BJ (cell line): ENCODE results near the gene RPS29. TPM values are rescaled to one million over a fixed set of nuclear protein-coding genes. Genes with fewer than 3 reads are reported as not detected.
"Not testable (repeated sequence)": the region's sequence is repeated elsewhere in the genome, so short reads cannot be mapped to it uniquely, and the experiment has no call there.

Source experiments
- CTCF ChIA-PET: fragments of 350-600 bp; formaldehyde crosslinking; extraction: SDS; loops from one replicate; lab custom pipeline; 2021; ENCODE audit warnings: antibody characterized with exemption, inconsistent platforms; lab: Yijun Ruan, JAX
- POLR2A ChIA-PET: fragments of 300-600 bp; sonication (Branson Sonifier 250); formaldehyde crosslinking; extraction: SDS; loops from one replicate; lab custom pipeline; 2021; ENCODE audit warnings: antibody characterized with exemption; lab: Charles Lee
- DNase-seq: peaks from one replicate; pipeline ENCODE4 v3.0.0-alpha.2; 2011; ENCODE audit warnings: low read depth
- H3K27me3 ChIP-seq: 2 replicates; pipeline ENCODE4 v1.6.0; 2011; ENCODE audit warnings: low read length; ENCODE audit not compliant: control insufficient read depth, insufficient read depth
- H3K36me3 ChIP-seq: 2 replicates; pipeline ENCODE4 v1.5.1; 2011; ENCODE audit warnings: low read length; ENCODE audit not compliant: control insufficient read depth, insufficient read depth
- H3K4me3 ChIP-seq: 2 replicates; pipeline ENCODE4 v1.5.1; 2011; ENCODE audit warnings: low read depth, mild to moderate bottlenecking, control low read depth, low read length
- polyA plus RNA-seq: library from polyadenylated mRNA; depleted of rRNA; stranded (reverse); fragments of >200 nt; gene quantifications from 2 replicates; pipeline ENCODE4 v1.2.3, GENCODE V29; 2011
- TF ChIP-seq, protein P1 (sequence below): IDR thresholded peaks from 2 replicates; pipeline ENCODE4 v1.5.1; 2011; ENCODE audit warnings: low read depth, mild to moderate bottlenecking, control low read depth, inconsistent platforms, low read length, moderate library complexity; ENCODE audit not compliant: insufficient read depth

The RPS29 gene
- polyA plus RNA-seq, 1 experiment, result 4,331 TPM

DNA sequence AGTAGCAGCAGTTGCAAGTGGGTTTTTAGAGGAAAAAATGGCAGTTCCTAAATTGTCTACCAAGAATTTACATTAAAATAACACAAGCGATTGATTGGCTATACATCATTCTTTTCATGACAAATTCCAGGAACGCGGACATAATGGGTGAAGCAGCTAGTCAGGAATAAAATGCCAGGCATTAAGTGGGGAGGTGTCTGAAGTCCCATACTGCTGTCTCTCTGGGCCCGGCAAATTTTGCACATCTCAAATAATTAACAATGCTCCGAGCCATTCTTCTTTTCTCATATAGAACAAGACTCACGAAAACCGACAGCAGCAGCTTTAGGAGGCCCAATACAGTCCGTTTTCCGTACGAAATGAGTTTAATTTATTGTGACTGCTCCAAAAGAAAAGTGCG, 33.5 kb upstream of the RPS29 start:
- POLR2A ChIA-PET, result interaction anchor here (0.6 to 1.6 kb wide), 3 partner anchors 14 to 158 kb away, joined by 4 to 21 read pairs (median 6); no protein-coding TSS in a partner anchor
- TF ChIP-seq, protein P1, sequence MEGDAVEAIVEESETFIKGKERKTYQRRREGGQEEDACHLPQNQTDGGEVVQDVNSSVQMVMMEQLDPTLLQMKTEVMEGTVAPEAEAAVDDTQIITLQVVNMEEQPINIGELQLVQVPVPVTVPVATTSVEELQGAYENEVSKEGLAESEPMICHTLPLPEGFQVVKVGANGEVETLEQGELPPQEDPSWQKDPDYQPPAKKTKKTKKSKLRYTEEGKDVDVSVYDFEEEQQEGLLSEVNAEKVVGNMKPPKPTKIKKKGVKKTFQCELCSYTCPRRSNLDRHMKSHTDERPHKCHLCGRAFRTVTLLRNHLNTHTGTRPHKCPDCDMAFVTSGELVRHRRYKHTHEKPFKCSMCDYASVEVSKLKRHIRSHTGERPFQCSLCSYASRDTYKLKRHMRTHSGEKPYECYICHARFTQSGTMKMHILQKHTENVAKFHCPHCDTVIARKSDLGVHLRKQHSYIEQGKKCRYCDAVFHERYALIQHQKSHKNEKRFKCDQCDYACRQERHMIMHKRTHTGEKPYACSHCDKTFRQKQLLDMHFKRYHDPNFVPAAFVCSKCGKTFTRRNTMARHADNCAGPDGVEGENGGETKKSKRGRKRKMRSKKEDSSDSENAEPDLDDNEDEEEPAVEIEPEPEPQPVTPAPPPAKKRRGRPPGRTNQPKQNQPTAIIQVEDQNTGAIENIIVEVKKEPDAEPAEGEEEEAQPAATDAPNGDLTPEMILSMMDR, result no peak

DNA sequence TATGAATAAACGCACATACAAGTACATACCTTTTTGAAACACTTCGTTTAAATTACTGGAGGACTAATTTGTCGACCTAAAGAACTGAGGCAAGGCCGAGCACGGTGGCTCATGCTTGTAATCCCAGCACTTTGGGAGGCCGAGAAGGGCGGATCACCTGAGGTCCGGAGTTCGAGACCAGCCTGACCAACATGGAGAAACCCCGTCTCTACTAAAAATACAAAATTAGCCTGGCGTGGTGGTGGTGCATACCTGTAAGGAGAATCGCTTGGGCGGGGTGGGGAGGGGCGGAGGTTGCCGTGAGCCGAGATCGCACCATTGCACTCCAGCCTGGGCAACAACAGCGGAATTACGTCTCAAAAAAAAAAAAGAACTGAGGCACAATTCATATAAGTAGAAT, 33.1 kb upstream of the RPS29 start:
- DNase-seq, POLR2A ChIA-PET, H3K27me3 ChIP-seq, H3K36me3 ChIP-seq: not testable (repeated sequence)
- CTCF ChIA-PET, result interaction anchor here (1.2 to 2.9 kb wide), 2 partner anchors 9 to 15 kb away, joined by 4 to 25 read pairs; partner anchors contain the start of gene DNAAF2
- peak overlapping the region; percentile 95 for H3K4me3 ChIP-seq

More for the DNA sequence above, 33.5 kb upstream of the RPS29 start:
- Histone ChIP-seq H3K27me3 (no peaks in the 10 kb centered on the region), H3K36me3 (no peaks in the 10 kb centered on the region; the same call in 1 of the 2 replicates), H3K4me3 (peak overlapping the region; percentile 95)
- DNase-seq, result no peak
- CTCF ChIA-PET, result interaction anchor here (1.0 to 2.9 kb wide), 4 partner anchors 8 to 33 kb away, joined by 4 to 25 read pairs (median 6); partner anchors contain the start of genes DNAAF2 and RPS29

DNA sequence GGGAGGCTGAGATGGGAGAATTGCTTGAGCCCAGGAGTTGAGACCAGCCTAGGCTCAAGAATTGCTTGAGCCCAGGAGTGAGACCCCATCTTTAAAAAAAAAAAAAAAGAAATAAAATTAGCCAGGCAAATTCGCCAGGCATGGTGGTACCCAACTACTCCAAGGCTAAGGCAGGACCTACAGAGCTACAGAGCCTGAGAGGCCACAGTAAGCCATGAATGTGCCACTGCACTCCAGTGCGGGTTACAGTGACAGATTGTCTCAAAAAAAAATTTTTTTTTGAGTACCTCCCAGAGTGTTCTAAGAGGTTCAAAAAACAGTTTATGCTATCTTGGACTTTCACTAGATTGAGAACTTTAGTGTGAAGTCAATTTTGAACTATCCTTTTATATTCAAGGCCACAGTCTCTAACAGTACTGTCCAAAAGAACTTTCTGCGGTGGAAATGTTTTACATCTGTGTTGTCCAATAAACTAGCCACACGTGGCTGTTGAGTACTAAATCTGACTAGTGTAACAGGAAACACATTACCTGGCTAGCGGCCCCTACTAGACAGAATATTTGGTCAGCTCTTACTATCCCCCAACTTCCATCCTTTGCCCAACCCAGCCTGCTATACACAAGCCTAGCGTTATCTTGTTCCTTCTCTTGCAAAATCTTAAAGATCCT, 31.8 kb upstream of the RPS29 start:
- DNase-seq, result no peak
- Histone ChIP-seq H3K36me3 (no peaks in the 10 kb centered on the region; the same call in 1 of the 2 replicates), H3K4me3 (no peak overlapping the region), H3K27me3 (no peaks in the 10 kb centered on the region)
- ChIA-PET CTCF (interaction anchor here (0.9 to 1.6 kb wide), 2 partner anchors 19 to 31 kb away, joined by 3 read pairs; partner anchors contain the start of gene LRR1), POLR2A (no interaction called here)
- TF ChIP-seq, protein P1, result no peak

DNA sequence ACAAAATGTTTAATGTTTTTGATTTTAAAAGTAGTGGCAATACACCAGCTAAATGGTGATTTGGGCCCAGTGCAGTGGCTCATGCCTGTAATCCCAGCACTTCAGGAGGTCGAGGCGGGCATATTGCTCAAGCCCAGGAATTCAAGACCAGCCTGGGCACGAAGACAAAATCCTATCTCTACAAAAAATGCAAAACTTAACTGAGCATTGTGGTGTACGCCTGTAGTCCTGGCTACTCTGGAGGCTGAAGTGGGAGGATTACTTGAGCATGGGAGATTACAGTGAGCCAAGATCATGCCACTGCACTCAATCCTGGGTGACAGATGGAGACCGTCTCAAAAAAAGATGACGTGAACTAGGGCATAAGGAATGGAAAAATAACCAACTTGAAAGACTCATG, 29.6 kb upstream of the RPS29 start:
- ChIA-PET CTCF (no interaction called here), POLR2A (interaction anchor here (0.6 kb wide), 1 partner anchor 10 kb away, joined by 16 read pairs; no protein-coding TSS in a partner anchor)
- Histone ChIP-seq H3K4me3 (no peak overlapping the region), H3K27me3 (no peaks in the 10 kb centered on the region), H3K36me3 (no peaks in the 10 kb centered on the region; the same call in 1 of the 2 replicates)
- TF ChIP-seq, protein P1, result no peak
- no peak for DNase-seq

DNA sequence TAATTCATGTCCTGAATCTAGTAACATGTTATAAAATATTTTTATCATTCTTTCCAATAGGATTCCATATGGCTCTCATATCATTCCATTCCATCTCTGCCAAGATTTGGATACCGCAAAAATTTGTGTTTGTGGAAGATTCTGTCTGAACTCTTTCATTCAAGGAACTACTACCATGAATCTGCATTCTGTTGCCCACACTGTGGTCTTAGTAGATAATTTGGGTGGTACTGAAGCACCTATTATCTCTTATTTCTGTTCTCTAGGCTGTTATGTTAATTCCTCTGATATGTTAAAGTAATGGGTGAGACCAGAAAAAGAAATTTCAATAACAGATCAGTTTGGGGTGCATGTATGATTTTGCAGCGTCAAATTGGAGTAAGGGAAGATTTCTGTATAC, 28.0 kb upstream of the RPS29 start:
- no peak for DNase-seq
- ChIA-PET CTCF (no interaction called here), POLR2A (no interaction called here)
- H3K27me3 ChIP-seq, result no peaks in the 10 kb centered on the region
- no peaks in the 10 kb centered on the region; the same call in 1 of the 2 replicates for H3K36me3 ChIP-seq
- no peak overlapping the region for H3K4me3 ChIP-seq
- TF ChIP-seq, protein P1, result no peak
